ENCODE data around the gene TIMM17A.

TIMM17A gene

GRCh38 chr1:201955009-201955728 is at the start of gene TIMM17A:
Gene TIMM17A, plus strand, starts transcription at chr1:201955503. Its CDS starts 24 bp downstream, at chr1:201955527.
- peak; percentile 83 to 93 for DNase-seq

- peak in 1 of 2 experiments; percentile 9 for DNase-seq
Observed at GRCh38 chr1:201906336-201906735, 49.0 kb upstream of the TIMM17A start.

GRCh38 chr1:201907621-201908020 is 47.7 kb upstream of the TIMM17A start:
- DNase-seq: no peak

GRCh38 chr1:201911826-201912571 is 43.3 kb upstream of the TIMM17A start:
- DNase-seq: no peak

GRCh38 chr1:201912832-201913231 is 42.5 kb upstream of the TIMM17A start:
- no peak for DNase-seq

GRCh38 chr1:201914456-201915235 is 40.7 kb upstream of the TIMM17A start:
- DNase-seq: no peak

GRCh38 chr1:201916649-201917249 is 38.6 kb upstream of the TIMM17A start:
- DNase-seq: no peak

- no peak for DNase-seq
Observed at GRCh38 chr1:201917362-201918033, 37.8 kb upstream of the TIMM17A start.

GRCh38 chr1:201918343-201918742 is 37.0 kb upstream of the TIMM17A start:
- no peak for DNase-seq

GRCh38 chr1:201921952-201922558 is 33.2 kb upstream of the TIMM17A start:
- DNase-seq: no peak

- no peak for DNase-seq
Observed at GRCh38 chr1:201925301-201925567, 30.1 kb upstream of the TIMM17A start.

- no peak for DNase-seq
Observed at GRCh38 chr1:201925981-201926645, 29.2 kb upstream of the TIMM17A start.

GRCh38 chr1:201928266-201928665 is 27.0 kb upstream of the TIMM17A start:
- DNase-seq: no peak

- DNase-seq: no peak
Observed at GRCh38 chr1:201930137-201930536, 25.2 kb upstream of the TIMM17A start.

GRCh38 chr1:201930803-201931202 is 24.5 kb upstream of the TIMM17A start:
- no peak for DNase-seq

- DNase-seq: no peak
Observed at GRCh38 chr1:201933840-201934430, 21.4 kb upstream of the TIMM17A start.

GRCh38 chr1:201937624-201938213 is 17.6 kb upstream of the TIMM17A start:
- no peak for DNase-seq

GRCh38 chr1:201938440-201939035 is 16.8 kb upstream of the TIMM17A start:
- no peak for DNase-seq

- no peak for DNase-seq
Observed at GRCh38 chr1:201939148-201939547, 16.2 kb upstream of the TIMM17A start.

GRCh38 chr1:201939574-201939973 is 15.7 kb upstream of the TIMM17A start:
- DNase-seq: no peak
